Inflammatory macrophage treated with lipopolysaccharide for 4 hours (primary cell): ENCODE measurements around the gene GINS3.

Experiments
- DNase-seq: peaks from one replicate; pipeline ENCODE4 v3.0.0-alpha.2; 2020

Gene GINS3

GRCh38 chr16:58426966-58427365, 34.7 kb downstream of the GINS3 start:
- DNase-seq = no peak

- DNase-seq = no peak
Observed at GRCh38 chr16:58428621-58429542, 36.6 kb downstream of the GINS3 start.

DNA sequence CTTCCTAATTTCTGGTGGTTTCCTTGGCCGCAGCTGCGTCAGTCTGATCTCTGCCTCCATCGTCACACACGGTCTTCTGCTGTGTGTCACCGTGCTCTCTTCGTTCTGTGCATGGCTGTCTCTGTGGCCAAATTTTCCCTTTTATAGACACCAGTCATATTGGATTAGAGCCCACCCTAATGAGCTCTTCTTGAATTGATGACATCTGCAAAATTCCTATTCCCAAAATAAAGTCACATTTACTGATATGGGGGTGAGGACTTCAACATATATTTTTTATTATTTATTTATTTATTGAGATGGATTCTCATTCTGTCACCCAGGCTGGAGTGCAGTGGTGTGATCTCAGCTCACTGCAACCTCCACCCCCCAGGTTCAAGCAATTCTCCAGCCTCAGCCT, 38.4 kb downstream of the GINS3 start:
- DNase-seq = no peak

- no peak for DNase-seq
Observed at GRCh38 chr16:58433569-58433951, 41.3 kb downstream of the GINS3 start.

DNA sequence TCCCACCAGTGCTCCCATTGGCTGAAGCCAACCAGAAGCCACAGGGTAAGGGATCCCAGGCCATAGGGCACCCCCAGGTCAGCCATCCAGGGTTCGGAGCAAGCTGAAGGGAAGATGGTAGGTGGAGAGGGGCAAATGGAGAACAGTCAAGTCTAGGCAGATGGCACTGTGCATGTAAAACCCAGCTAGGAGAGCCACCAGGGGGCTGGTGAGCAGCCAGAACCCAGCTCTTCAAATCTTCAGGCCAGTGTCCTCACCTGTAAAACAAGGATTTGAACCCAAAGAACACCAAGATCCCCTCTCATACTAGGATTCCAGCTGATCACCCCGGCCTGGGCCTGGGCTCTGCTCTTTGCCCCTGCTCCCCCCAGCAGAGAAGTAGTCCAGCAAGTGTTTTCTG, 43.5 kb downstream of the GINS3 start:
- DNase-seq = no peak

DNA sequence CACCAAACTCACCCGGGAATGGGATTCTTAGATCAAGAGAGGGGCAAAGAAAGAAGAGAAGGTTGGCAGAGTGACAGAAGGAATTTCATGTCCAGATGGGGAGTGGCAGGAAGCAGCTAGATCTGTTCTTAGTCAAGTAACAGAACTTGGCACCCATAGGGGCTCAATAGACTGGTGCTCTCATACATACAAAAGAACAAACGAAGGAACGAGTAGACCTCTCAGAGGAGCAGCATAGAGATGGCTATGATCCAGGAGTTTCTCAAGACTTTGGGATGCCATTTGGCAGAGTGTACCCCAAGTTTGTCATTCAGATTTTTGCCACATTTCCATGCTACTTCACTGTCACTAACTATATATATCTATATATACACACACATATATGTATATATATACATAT, 47.9 kb downstream of the GINS3 start:
- no peak for DNase-seq

DNA sequence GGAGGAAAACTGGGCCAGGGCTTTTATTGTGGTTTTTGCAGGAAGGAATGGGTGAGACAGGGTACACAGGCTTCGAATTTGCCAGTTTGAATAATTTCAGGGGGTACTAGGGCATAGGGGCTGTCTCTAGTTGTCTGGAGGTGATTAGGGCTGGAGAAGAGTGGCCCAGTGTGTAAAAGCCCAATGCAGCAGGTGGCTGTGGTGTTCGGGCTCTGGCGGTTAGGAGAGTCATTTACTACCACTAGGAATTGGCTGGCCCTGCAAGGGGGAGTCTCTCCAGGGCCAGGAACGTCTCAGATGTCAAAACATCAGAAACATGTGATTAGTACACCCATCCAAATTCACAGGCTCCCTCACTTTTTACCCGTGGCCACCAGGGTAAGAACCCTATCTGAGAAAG, 50.3 kb downstream of the GINS3 start:
- DNase-seq = no peak

DNA sequence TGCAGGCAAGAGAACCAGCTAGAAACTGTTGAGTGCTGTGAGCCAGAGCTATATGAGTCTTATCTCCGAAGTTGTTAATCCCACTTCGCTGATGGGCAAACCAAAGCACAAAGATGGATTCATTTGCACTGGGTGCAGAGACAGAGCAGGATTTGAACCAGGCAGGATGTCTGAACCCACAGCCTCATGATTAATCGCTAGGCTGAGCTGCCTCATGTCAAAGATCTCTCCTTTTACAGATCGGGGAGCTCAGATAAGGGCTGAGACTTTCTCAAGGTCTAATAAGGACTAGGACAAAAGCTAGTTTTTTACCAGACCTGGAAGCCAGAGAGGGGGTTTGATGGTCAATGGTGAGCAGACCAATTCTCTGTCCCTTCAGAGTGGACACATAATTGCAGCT, 51.5 kb downstream of the GINS3 start:
- no peak for DNase-seq

DNA sequence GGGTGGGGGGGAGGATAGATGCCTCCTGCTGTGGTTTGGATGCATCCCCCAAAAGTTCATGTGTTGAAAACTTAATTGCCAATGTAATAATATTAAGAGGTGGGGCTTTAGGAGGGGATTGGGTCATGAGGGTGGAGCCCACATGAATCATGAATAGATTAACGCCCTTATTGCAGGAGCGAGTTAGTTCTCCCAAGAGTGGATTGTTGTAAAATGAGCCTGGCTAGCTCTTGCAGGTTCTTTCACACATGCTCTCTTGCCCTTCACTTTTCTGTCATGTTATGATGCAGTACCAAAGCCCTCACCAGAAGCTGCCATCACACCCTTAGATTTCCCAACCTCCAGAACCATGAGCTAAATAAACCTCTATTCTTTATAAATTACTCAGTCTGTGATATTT, 52.0 kb downstream of the GINS3 start:
- no peak for DNase-seq

GRCh38 chr16:58448890-58449289, 56.6 kb downstream of the GINS3 start:
- DNase-seq = no peak

- no peak for DNase-seq
Observed at GRCh38 chr16:58449306-58449705, 57.0 kb downstream of the GINS3 start.

DNA sequence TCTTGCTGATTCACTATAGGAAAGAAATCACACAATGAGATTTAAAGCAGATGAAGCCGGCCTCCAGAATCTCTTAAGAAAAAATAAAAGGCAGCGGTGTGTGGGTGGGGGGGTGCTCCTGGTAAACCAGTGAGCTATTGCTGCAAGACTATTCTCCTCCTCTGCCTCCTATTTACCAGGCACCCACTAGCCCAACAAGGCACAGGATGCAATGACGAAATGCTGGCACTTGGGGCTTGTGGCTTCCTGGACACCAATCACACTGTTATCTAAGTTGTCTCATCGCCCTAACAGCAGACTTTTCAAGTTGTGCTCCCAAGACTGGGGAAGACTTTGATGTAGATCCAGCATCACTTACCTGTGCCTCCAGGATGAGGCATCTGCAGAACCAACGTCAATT, 57.5 kb downstream of the GINS3 start:
- DNase-seq = no peak

- no peak for DNase-seq
Observed at GRCh38 chr16:58450590-58450989, 58.3 kb downstream of the GINS3 start.

DNA sequence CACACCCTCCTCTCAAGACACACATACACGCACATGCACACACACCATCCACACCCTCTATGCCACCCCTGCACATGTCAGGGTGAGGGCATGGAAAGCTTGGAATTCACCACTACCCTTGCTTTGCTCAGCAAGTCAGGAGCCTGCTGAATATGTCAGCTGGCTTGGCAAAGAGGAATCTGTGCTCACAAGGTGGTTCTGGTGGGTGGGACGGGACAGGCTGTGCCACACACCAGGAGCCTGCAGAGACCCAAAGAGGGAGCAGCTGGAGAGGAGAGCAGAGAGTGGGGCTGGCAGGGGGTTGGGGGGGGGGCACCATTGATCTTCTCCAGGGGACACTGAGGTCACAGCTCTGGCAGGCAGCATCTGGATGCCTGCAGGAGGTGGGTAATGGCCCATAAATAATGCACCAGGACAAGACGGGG, 59.0 kb downstream of the GINS3 start:
- DNase-seq = no peak

DNA sequence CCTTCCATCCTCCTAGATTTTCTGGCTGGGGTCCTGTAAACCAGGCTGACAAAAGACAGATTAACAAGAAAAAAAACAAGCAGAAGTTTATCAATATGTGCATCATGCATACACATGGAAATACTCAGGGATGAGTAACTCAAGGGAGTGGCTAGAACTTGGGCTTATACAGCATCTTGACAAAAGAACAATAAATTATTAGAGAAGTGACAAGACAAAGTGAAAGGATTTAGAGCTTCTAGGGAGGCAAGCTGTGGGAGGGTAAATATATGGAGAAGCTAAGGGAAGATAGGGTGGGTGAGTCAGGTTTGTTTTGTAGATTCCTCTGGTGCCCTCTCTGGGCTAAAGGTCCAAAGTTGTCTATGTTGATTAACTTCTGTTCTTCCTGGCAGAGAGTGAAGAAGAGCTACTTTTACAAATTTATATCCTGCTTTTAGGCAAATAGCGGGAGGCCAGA, 59.7 kb downstream of the GINS3 start:
- DNase-seq = peak; percentile 40

DNA sequence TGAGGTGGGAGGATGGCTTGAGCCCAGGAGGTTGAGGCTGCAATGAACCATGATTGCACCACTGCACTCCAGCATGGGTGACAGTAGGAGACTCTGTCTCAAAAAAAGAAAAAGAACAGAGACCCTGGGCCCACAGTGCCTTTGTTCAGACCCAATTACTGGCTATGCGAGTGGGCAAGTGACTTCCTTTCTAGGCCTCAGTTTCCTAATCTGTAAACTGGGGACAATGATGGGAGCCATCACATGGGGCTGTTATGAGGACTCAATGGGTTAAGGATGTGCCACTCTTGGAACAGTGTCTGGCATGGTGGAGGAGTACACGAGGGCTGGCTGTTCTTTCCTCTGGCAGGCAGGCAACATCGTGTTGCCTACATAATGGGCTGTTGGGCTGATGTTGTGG, 60.4 kb downstream of the GINS3 start:
- no peak for DNase-seq

DNA sequence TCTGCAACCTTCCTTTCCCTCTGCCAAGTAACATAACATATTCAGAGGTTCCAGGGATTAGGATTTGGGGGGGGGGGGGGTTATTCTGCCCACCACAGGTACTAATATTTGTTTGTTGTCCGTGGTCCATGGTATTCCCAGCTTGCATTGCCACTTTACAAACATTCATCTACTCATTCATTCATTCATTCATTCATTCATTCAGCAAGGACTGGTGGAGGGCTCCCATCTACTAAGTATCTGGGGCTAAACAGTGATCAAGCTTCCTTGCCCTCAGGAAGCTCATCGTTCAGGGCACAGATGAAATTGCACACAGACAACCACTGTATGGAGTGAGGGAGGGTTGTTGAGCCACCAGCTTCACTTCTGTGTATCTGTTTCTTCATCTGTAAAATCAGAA, 61.9 kb downstream of the GINS3 start:
- DNase-seq = no peak

DNA sequence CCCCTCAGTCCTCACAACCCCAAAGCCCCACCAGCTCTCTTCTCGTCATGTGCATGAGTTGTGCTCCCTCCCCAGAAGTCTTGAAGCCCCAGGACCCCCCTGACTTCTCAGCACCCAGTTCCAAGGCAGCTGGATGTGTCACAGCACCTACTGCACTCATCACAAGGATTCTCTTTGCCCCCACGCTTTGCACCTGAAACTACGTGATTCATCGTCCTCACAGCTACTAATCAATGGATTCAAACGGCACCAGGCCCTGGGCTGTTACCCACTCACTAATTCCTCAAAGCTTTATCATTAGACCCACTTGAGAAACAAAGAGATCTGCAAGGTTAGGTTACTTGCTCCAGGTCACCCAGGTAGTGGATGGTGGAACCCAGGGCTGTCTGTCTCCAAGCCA, 62.6 kb downstream of the GINS3 start:
- DNase-seq = no peak
